NCI-H2171 treated with DMSO at 0.1 percent for 48 hours (cell line): ENCODE results near the gene POLR3K.
"Not testable (repeated sequence)": the region's sequence is repeated elsewhere in the genome, so short reads cannot be mapped to it uniquely, and the experiment has no call there.

Source experiments
- DNase-seq: peaks from one replicate; lab custom pipeline; 2025; lab: John Stamatoyannopoulos, UW

The POLR3K gene

GRCh38 chr16:63998-64913 is 10.8 kb upstream of the POLR3K start:
- no peak for DNase-seq

DNA sequence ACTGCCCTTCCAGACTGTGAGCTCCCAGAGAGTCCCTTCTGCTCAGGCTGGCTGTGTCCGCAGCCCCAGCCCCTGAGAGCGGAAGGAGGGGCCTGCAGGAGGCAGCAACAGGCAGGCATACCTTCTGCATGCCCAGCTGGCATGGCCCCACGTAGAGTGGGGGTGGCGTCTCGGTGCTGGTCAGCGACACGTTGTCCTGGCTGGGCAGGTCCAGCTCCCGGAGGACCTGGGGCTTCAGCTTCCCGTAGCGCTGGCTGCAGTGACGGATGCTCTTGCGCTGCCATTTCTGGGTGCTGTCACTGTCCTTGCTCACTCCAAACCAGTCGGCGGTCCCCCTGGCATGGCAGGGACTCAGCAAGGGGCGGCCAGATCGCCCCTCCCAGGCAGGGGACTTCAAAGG is 10.1 kb upstream of the POLR3K start:
- DNase-seq: no peak

DNA sequence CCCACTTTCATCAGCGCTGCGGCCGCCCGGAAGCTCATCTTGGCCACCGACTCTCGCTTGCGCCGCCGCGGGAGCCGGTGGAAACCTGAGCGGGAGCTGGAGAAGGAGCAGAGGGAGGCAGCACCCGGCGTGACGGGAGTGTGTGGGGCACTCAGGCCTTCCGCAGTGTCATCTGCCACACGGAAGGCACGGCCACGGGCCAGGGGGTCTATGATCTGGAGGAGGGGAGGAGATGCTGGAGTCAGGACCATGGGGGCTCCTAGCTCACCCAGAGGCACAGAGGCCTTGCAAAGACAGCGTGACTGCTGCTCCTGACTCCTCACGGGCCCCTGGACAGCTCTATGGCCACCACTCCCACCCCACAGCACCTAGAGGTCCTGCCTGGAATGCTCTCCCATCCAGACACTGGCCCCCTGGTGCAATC is 9.6 kb upstream of the POLR3K start:
- DNase-seq: no peak

GRCh38 chr16:62283-62967 is 9.0 kb upstream of the POLR3K start:
- DNase-seq: no peak

DNA sequence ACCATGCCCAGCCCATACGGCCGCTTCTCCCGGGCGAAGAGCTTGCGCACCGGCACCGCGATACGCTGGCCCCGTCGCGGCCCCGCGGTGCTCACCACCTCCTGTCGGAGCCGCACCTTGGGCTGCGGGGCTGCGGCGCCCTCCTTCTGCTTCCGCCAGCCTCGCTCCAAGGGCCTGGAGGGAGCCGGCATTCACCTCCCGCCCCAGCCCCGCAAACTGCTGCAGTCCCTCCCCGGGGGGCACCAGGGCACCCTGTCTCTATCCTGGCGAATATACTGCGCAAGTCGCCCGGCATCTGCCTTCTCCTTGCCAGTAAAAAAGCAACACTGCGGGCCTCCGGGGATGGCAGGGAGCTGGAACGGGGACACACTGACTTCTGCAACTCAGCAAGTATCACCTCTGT is 8.5 kb upstream of the POLR3K start:
- DNase-seq: no peak

GRCh38 chr16:60929-61878 is 7.8 kb upstream of the POLR3K start:
- no peak for DNase-seq

DNA sequence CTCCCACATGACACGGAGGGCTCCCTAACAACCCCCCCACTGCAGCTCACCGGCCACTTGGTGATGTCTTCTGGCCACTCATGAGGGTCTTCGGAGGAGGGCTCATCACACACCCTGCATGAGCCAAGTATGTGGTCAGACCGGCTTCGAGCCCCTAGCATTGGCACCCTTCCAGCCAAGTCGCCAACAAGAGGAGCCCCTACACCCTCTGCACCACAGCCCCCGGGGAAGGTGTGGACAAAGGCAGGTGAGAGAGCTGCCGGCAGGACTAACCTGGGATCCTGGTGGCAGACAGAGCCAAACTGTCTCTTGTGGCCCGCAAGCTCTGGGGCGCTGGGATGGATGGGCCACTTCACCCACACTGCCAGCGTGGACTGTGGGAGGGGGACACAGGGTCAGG is 6.8 kb upstream of the POLR3K start:
- no peak for DNase-seq

DNA sequence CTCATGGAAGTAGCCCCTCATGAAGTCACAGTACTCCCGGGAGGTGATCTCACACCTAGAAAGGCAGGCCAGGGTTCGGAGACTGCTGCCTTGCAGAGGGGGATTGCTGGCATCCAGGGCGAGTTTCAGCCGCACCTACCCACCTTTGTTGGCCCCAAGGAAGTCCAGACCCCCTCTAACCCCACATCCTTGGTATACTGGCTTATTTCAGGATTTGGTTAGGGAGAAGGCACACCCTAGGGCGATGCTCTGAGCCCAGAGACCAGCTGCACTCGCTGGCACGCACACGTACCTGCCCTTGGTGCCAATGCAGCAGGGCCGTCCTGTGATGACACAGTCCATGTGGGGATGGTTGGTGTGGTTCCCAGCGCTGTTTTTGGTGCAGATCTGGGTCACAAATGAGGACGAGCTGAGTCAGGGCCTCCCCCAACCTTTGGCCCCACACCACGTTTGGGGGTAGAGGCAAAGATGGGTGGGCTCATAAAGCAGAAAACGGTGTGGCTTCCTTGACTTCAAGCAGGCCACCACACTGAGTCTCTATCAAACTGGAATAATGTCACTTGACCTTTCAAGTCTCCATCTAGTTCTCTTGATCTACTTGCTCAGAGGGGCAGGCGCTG is 6.1 kb upstream of the POLR3K start:
- DNase-seq: no peak

- no peak for DNase-seq
Observed at GRCh38 chr16:58491-59439, 5.4 kb upstream of the POLR3K start.

DNA sequence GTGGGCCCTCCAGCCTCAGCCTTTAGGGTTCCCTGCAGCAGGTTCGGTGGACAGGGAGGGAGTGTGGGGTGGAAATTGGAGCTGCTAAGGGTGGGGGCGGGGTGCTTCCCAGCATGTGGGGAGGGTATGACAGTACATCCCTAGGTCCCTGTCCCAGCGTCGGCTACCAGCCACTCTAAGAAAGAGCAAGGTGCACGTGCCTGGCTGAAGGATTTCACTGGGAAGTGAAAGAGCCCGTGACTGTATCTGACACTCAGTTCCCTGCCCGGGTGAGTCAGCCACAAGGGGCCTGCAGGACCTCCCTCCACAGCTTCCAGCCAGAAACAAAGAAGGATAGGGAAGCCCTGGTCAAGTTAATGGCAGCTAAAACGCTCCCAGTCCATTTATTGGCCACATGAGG is 4.3 kb upstream of the POLR3K start:
- DNase-seq: no peak

DNA sequence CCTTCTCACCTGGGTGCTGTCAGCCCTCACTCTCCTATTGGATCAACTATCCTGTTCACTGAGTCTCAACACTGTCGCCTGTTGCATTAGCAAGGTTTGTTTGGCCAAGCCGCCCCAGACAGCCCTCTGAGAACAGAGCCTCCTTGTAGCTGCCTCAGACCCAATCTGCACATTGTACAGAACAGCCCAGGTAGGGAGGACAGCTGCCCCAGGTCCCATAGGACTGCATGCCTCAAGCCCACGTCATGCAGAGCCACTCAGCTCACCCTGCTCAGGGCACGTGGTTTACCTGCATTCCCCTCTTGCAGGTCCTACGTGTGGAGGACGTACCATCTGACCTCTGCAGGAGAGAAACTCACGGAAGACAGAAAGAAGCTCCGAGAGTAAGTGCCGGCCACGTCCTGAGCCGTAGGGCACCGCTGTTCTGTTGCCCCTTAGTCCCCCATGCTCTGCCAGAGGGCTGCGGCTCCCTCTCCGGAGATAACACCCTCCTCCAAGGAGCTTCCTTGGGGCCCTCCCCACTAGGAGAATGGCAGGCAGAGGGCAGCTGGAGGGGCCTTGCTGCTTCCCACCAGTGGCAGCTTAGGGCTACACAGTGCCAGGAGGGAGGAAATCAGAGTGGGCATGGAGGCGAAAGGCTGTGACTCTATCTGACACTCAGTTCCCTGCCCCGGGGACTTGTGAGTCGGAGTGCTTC is 3.0 kb upstream of the POLR3K start:
- DNase-seq: no peak

DNA sequence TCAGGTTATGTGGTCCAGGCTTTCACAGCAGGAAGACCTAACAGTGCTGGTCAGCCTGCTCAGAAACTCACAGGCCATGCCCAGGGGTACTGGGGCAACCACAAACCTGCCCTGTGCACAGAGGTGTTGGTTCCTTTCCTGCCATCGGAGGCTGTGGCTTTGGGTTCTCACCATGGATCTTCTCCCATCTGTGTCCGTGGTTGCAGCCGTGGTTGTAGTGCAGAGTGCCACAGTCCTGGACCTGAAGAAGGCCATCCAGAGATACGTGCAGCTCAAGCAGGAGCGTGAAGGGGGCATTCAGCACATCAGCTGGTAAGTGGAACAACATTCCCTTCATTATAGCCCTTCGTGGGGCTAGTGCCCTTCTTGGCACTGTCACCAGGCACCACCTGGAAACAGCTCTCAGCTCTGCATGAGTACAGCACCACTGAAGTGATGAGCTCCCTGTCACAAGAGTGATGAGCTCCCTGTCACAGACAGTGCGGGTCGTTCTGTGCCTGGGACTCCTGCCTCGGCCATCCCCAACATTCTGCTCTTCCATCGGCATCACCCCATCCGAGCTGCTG is 2.2 kb upstream of the POLR3K start:
- DNase-seq: no peak

- no peak for DNase-seq
Observed at GRCh38 chr16:54237-54581, 801 bp upstream of the POLR3K start.

DNA sequence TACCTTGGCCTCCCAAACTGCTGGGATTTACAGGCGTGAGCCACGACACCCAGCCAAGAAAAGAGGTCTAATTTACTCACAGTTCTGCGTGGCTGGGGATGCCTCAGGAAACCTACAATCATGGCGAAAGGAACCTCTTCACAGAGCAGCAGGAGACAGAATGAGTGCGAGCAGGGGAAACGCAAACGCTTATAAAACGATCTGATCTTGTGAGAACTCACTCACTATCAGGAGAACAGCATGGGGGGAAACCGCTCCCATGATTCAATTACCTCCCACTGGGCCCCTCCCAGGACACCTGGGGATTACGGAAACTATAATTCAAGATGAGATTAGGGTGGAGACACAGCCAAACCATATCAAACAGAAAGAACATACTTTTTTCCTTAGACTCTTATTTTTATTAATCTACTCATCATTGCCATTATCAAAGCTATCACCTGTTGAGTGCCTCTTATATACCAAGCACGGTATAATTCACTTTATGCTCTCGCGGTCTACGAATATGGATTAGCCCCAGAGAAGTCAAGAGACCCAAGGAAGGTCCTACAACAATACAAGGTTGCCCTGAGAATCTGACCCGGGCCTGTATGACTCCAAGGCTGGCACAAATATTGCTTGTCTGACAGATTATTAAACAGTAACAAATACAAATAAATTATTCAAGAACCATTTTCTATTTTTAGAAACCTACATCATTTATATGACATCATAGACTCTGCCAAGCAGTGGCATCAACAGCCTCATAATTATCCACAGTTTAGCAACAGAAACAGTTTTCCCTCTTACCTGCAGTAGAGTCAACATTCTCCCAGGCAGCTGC is 2.4 kb downstream of the POLR3K start:
- DNase-seq: no peak

DNA sequence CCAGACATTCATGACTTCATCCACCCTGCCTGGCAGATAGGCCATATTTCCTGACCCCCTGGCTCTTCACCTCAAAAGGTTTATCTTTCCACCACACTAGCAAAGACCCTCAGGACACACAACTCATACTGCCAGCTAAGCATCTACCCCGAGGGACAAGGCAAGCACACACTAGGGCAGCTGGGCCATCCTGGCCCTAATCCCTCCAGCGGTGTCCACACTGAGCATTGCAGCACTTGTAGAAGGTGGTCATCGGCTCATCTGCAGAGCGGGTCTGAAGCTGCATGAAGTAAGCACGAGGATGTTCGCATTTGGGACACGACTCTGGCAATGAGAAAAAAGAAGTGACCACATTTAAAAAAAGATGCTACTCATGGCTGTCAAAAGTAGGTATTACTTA is 6.2 kb downstream of the POLR3K start:
- no peak for DNase-seq

- DNase-seq: not testable (repeated sequence)
Observed at GRCh38 chr16:46510-46909, 6.9 kb downstream of the POLR3K start.

GRCh38 chr16:45454-45853 is 8.0 kb downstream of the POLR3K start:
- DNase-seq: no peak

DNA sequence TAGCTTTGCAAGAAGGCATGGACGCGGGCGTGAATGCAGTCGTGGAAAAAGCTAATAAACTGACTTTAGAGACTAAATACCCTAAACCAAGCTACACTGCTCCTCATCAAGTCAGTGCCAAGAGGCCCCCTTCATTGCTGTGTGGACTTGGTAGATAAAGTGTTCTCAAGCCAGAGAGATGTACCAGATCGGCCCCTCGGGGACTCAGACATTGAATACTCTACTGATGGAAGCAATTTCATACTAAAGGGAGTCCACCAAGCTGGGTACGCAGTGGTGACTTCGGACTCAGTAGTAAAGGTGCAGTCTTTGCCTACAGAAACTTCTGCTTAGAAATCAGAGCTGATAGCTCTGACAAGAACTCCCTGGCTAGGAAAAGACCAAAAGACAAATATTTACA is 8.8 kb downstream of the POLR3K start:
- DNase-seq: no peak

GRCh38 chr16:43294-43693 is 10.1 kb downstream of the POLR3K start:
- DNase-seq: no peak
